ENCODE measurements around the gene CNGB1.

DNA sequence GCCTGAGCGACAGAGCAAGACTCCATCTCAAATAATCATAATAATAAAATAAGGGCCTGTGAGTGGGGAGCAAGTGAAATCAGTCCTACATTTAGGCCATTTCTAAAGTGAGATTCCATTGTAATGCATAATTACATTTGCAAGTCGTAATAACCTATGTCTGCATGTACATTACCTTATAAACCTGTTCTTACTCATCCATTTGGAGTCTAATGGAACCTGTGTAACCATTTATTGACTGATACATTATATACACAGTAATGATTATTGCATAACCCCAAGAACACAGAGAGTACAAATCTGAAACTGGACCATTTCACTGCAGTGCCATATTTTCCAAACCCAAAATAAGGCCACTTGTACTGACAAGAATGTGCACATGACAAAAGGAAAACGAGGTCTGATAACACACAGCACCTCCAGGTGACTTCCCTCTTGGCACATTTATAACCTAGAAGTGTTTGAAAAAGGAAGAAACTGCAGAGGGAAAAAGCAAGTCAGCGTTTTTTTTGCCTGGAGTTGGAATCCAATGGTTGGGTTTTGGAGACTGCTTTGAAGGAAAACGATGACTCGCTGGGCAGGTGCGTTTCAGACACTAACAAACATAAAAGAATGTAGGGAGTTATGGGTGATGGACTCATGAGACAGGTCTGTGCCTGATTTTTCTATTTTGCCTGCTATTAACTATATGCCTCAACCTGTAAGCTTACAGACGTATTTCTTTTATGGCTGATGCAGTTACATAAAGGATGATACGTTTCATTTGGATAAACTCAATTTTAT is 105.0 kb downstream of the CNGB1 start:
- TF ChIP-seq, protein P1, sequence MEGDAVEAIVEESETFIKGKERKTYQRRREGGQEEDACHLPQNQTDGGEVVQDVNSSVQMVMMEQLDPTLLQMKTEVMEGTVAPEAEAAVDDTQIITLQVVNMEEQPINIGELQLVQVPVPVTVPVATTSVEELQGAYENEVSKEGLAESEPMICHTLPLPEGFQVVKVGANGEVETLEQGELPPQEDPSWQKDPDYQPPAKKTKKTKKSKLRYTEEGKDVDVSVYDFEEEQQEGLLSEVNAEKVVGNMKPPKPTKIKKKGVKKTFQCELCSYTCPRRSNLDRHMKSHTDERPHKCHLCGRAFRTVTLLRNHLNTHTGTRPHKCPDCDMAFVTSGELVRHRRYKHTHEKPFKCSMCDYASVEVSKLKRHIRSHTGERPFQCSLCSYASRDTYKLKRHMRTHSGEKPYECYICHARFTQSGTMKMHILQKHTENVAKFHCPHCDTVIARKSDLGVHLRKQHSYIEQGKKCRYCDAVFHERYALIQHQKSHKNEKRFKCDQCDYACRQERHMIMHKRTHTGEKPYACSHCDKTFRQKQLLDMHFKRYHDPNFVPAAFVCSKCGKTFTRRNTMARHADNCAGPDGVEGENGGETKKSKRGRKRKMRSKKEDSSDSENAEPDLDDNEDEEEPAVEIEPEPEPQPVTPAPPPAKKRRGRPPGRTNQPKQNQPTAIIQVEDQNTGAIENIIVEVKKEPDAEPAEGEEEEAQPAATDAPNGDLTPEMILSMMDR (IDR thresholded peaks at IDR 0.05 in 2 of 3, conservative IDR thresholded peaks at IDR 0.05 in 1 of 3; ENCODE audit: borderline replicate concordance in 1 of 3, insufficient read depth in 1 of 3, low read depth in 2 of 3, low read length in 2 of 3): no peak
- TF ChIP-seq ZFX (IDR thresholded peaks at IDR 0.05) (no peak), POLR2AphosphoS5 (IDR thresholded peaks at IDR 0.05; ENCODE audit: low read depth, low read length) (no peak), POLR2A (IDR thresholded peaks at IDR 0.05; ENCODE audit: borderline replicate concordance, extremely low read depth, insufficient read depth, insufficient read length) (no peak), EGR1 (IDR thresholded peaks at IDR 0.05; ENCODE audit: low read depth) (no peak), SP1 (IDR thresholded peaks at IDR 0.05; ENCODE audit: low read depth) (no peak), RAD21 (IDR thresholded peaks at IDR 0.05; ENCODE audit: low read depth) (no peak), EZH2 (IDR thresholded peaks at IDR 0.05) (no peak), EZH2phosphoT487 (IDR thresholded peaks at IDR 0.05; ENCODE audit: borderline replicate concordance) (no peak)
- TF ChIP-seq, protein P2, sequence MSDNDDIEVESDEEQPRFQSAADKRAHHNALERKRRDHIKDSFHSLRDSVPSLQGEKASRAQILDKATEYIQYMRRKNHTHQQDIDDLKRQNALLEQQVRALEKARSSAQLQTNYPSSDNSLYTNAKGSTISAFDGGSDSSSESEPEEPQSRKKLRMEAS (IDR thresholded peaks at IDR 0.05): no peak
- TF ChIP-seq, protein P3, sequence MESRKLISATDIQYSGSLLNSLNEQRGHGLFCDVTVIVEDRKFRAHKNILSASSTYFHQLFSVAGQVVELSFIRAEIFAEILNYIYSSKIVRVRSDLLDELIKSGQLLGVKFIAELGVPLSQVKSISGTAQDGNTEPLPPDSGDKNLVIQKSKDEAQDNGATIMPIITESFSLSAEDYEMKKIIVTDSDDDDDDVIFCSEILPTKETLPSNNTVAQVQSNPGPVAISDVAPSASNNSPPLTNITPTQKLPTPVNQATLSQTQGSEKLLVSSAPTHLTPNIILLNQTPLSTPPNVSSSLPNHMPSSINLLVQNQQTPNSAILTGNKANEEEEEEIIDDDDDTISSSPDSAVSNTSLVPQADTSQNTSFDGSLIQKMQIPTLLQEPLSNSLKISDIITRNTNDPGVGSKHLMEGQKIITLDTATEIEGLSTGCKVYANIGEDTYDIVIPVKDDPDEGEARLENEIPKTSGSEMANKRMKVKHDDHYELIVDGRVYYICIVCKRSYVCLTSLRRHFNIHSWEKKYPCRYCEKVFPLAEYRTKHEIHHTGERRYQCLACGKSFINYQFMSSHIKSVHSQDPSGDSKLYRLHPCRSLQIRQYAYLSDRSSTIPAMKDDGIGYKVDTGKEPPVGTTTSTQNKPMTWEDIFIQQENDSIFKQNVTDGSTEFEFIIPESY (IDR thresholded peaks at IDR 0.05; ENCODE audit: extremely low read depth, insufficient replicate concordance, low read length): no peak
- TF ChIP-seq, protein P4, sequence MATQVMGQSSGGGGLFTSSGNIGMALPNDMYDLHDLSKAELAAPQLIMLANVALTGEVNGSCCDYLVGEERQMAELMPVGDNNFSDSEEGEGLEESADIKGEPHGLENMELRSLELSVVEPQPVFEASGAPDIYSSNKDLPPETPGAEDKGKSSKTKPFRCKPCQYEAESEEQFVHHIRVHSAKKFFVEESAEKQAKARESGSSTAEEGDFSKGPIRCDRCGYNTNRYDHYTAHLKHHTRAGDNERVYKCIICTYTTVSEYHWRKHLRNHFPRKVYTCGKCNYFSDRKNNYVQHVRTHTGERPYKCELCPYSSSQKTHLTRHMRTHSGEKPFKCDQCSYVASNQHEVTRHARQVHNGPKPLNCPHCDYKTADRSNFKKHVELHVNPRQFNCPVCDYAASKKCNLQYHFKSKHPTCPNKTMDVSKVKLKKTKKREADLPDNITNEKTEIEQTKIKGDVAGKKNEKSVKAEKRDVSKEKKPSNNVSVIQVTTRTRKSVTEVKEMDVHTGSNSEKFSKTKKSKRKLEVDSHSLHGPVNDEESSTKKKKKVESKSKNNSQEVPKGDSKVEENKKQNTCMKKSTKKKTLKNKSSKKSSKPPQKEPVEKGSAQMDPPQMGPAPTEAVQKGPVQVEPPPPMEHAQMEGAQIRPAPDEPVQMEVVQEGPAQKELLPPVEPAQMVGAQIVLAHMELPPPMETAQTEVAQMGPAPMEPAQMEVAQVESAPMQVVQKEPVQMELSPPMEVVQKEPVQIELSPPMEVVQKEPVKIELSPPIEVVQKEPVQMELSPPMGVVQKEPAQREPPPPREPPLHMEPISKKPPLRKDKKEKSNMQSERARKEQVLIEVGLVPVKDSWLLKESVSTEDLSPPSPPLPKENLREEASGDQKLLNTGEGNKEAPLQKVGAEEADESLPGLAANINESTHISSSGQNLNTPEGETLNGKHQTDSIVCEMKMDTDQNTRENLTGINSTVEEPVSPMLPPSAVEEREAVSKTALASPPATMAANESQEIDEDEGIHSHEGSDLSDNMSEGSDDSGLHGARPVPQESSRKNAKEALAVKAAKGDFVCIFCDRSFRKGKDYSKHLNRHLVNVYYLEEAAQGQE (IDR thresholded peaks at IDR 0.05; ENCODE audit: low read depth): no peak
- TF ChIP-seq, protein P5, sequence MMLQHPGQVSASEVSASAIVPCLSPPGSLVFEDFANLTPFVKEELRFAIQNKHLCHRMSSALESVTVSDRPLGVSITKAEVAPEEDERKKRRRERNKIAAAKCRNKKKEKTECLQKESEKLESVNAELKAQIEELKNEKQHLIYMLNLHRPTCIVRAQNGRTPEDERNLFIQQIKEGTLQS (IDR thresholded peaks at IDR 0.05): no peak

All from HCT116 (cell line).